ENCODE measurements around the gene PTGDR2. TPM values are rescaled to one million over a fixed set of nuclear protein-coding genes. Genes with fewer than 3 reads are reported as not detected.

PTGDR2 gene
- total RNA-seq, 1 experiment from 2014 or later, result 0.07 TPM

GRCh38 chr11:60879104-60879503, 23.4 kb upstream of the PTGDR2 start:
- Mint-ChIP-seq H3K27ac (no peak overlapping the region), H3K4me3 (no peak overlapping the region), H3K9me3 (no peaks in the 10 kb centered on the region), H3K4me1 (no peaks in the 10 kb centered on the region), H3K36me3 (no peaks in the 10 kb centered on the region), H3K27me3 (ENCODE audit: low read depth) (no peaks in the 10 kb centered on the region)
- TF ChIP-seq ZNF219 (CRISPR knock-in tag; IDR thresholded peaks at IDR 0.05; ENCODE audit: borderline replicate concordance), result no peak
- TF ChIP-seq JUN (CRISPR knock-in tag; IDR thresholded peaks at IDR 0.05), result no peak
- TF ChIP-seq ZNF396 (CRISPR knock-in tag; IDR thresholded peaks at IDR 0.05; ENCODE audit: borderline replicate concordance), result no peak
- no peak for TF ChIP-seq ZNF317 (CRISPR knock-in tag; IDR thresholded peaks at IDR 0.05; ENCODE audit: borderline replicate concordance, low read depth)
- TF ChIP-seq FOXJ3 (CRISPR knock-in tag; IDR thresholded peaks at IDR 0.05; ENCODE audit: borderline replicate concordance), result no peak
- no peak for TF ChIP-seq STAT6 (CRISPR knock-in tag; conservative IDR thresholded peaks at IDR 0.05; ENCODE audit: low read depth)
- no peak for TF ChIP-seq MXD4 (CRISPR knock-in tag; IDR thresholded peaks at IDR 0.05; ENCODE audit: borderline replicate concordance)
- no peak for TF ChIP-seq TP53 (CRISPR knock-in tag; IDR thresholded peaks at IDR 0.05)
- TF ChIP-seq USF2 (CRISPR knock-in tag; IDR thresholded peaks at IDR 0.05), result no peak
- TF ChIP-seq TCF7 (CRISPR knock-in tag; IDR thresholded peaks at IDR 0.05; ENCODE audit: low read depth), result no peak
- CTCF ChIA-PET, result interaction anchor here (1.5 kb wide), 1 partner anchor 48 kb away, joined by 5 read pairs; no protein-coding TSS in a partner anchor
- no peak for ATAC-seq
- no peak for DNase-seq (ENCODE audit: low spot score)
- POLR2A ChIA-PET, result no interaction called here

- Mint-ChIP-seq H3K9me3 (no peaks in the 10 kb centered on the region), H3K27me3 (ENCODE audit: low read depth) (no peaks in the 10 kb centered on the region), H3K36me3 (no peaks in the 10 kb centered on the region), H3K4me3 (no peak overlapping the region), H3K4me1 (peaks cover 2% of the 10 kb centered on the region), H3K27ac (no peak overlapping the region)
- CTCF ChIA-PET, result interaction anchor here (0.6 to 2.3 kb wide), 3 partner anchors 9 to 47 kb away, joined by 3 to 10 read pairs (median 5); no protein-coding TSS in a partner anchor
- POLR2A ChIA-PET, result no interaction called here
- TF ChIP-seq SMAD3 (CRISPR knock-in tag; IDR thresholded peaks at IDR 0.05; ENCODE audit: borderline replicate concordance) (no peak), ZNF671 (CRISPR knock-in tag; IDR thresholded peaks at IDR 0.05) (no peak), TEAD4 (CRISPR knock-in tag; IDR thresholded peaks at IDR 0.05) (no peak), JAZF1 (CRISPR knock-in tag; IDR thresholded peaks at IDR 0.05) (no peak), MXD4 (CRISPR knock-in tag; IDR thresholded peaks at IDR 0.05; ENCODE audit: borderline replicate concordance) (no peak), ZNF317 (CRISPR knock-in tag; IDR thresholded peaks at IDR 0.05; ENCODE audit: borderline replicate concordance, low read depth) (no peak), IRF1 (CRISPR knock-in tag; IDR thresholded peaks at IDR 0.05) (no peak), STAT6 (CRISPR knock-in tag; conservative IDR thresholded peaks at IDR 0.05; ENCODE audit: low read depth) (no peak), ZNF121 (CRISPR knock-in tag; IDR thresholded peaks at IDR 0.05) (no peak), USF2 (CRISPR knock-in tag; IDR thresholded peaks at IDR 0.05) (no peak), RELA (CRISPR knock-in tag; IDR thresholded peaks at IDR 0.05; ENCODE audit: borderline replicate concordance) (no peak), MLX (CRISPR knock-in tag; IDR thresholded peaks at IDR 0.05) (no peak), ZNF219 (CRISPR knock-in tag; IDR thresholded peaks at IDR 0.05; ENCODE audit: borderline replicate concordance) (no peak)
- ATAC-seq, result no peak
- DNase-seq (ENCODE audit: low spot score), result no peak
Observed at GRCh38 chr11:60878245-60879101, 22.7 kb upstream of the PTGDR2 start.
